Fibroblast of upper back skin (primary cell): Measurements from ENCODE around the gene NPAS3.
"Not testable (repeated sequence)": the region's sequence is repeated elsewhere in the genome, so short reads cannot be mapped to it uniquely, and the experiment has no call there.

Experiments used
- DNase-seq: peaks from one replicate; pipeline ENCODE4 v3.0.0-alpha.2; 2013

Gene NPAS3

GRCh38 chr14:33085799-33086198 lies 147.1 kb downstream of the NPAS3 start:
- no peak for DNase-seq

GRCh38 chr14:33088274-33088673 lies 149.6 kb downstream of the NPAS3 start:
- not testable (repeated sequence) for DNase-seq

DNA sequence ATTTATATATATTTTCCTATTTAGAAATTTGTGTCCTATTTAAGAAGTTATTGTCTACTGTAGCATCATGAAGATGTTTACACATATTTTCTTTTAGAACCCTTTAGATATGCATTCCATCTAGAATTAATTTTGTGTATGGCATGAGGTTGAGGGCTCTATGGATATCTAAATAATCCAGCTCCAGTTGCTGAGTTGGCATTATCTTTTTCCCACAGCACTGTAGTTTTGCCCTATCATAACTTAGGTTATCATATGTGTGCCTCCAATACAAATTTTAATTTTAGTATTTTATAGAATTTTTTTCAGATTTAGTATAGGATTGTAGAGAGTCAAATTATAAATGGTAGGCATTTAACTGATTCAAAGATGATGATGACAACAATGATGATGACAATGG lies 159.3 kb downstream of the NPAS3 start:
- no peak for DNase-seq

GRCh38 chr14:33103489-33103888 lies 164.8 kb downstream of the NPAS3 start:
- no peak for DNase-seq

DNA sequence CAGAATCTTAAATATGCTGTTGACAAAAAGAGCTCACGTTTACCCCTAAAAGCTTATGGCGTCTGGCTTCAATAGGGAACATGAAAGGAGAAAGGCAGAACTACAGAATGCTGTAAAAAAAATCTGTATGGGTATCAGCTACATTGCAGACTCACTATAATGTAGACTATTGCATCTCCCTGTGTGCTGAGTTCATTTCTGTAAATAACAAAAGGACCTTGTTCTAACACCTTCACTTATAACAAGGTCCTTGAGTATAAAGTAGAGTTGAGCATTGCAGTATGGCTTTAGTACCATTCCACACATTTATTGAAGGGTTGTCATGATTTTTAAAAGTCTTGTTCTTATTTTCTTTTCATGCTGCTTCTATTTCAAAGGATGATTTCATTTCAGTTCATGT lies 165.3 kb downstream of the NPAS3 start:
- DNase-seq, result no peak

DNA sequence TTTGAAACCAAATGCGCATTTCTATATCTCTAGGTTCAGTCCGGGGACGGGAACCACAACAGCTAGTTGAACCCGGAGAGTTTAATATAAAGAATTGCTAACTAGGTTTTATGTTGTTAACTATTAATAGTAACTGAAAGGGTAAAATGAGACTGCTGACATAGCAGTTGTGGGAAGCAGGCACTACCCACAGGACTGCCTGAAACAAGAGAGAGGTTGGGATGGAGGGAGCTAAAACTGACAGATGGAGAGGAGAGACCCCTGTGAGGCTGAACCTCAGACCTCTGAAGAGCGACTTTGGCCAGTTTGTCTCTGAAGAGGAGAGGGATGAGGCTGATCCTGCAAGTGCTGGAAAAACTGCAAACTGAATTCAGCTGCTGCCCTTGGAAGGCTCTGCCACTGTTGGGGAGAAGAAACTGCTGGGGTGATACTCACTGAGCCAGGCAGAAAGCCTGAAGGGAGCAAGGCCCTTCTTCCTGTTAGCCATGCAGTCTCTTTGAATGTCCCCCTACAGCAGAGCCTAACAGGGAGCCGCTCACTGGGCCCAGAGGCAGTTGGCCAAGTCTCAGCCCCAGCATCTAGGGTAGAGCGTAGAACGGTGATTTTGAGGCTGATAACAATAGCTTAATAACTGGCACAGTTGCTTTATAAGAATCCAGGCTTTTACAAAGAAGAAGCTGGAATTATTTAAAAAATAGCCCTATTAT lies 172.2 kb downstream of the NPAS3 start:
- DNase-seq, result no peak

DNA sequence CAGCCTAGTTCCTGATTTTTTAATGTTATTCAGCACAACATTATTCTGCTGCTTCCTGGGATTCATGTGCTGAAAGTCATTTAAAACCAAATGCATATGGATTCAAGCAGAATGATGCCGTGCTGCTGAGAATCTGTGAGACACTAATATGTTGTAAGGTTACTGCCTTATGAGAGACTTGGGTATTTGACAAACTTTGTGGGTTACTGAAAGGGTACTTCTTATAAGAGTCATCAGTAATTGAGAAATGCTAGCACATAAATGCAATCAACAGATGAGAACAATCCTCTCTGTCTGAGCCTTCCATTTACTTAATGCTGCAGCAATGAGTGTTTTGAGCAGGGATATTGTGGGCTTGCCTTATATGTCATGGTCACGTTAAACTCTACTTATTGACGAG lies 175.7 kb downstream of the NPAS3 start:
- DNase-seq, result no peak

GRCh38 chr14:33118668-33119067 lies 180.0 kb downstream of the NPAS3 start:
- no peak for DNase-seq

- peak; percentile 76 for DNase-seq
Measured at GRCh38 chr14:33120341-33120740, 181.7 kb downstream of the NPAS3 start.

GRCh38 chr14:33120966-33121365 lies 182.3 kb downstream of the NPAS3 start:
- DNase-seq, result no peak

GRCh38 chr14:33123281-33123680 lies 184.6 kb downstream of the NPAS3 start:
- no peak for DNase-seq

- DNase-seq, result no peak
Measured at GRCh38 chr14:33126433-33126832, 187.8 kb downstream of the NPAS3 start.

DNA sequence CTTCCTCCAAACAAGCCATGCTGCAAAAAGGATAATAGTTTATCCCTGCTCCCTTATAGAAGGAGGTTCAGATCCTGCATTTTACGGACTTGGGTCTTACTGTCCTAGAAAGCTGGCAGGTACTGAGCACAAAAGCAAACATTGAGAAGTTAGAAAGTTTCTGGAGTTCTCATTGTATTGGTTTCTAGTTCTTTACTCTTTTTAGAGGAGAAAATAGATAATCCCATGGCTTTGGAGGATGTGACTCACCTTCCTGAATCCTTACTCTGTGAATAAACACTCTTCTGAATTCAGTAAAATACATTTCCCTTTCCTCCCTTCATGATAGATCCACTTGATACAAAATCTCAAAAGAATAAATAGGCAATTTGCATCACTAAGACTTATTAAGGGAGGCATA lies 188.9 kb downstream of the NPAS3 start:
- DNase-seq, result no peak

- no peak for DNase-seq
Measured at GRCh38 chr14:33131801-33132200, 193.1 kb downstream of the NPAS3 start.

DNA sequence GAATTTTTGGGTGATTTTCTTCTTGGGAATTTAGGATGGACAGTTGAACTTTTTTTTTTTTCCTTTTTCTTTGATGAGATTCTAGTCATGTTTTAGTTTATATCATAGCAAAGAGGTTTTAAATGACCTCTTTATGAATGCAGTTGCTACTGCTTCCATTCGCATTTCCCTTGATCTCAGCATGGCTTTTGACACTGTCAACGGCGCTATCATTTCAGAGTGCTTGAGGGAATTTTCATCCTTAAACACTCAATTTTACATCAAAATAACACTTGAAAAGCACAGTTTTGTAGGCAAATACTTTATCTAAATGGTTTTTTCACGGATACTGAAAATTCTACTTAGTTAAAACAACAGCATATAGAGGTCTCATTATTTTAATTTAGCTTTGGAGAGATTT lies 195.5 kb downstream of the NPAS3 start:
- no peak for DNase-seq

GRCh38 chr14:33134975-33135374 lies 196.3 kb downstream of the NPAS3 start:
- no peak for DNase-seq

DNA sequence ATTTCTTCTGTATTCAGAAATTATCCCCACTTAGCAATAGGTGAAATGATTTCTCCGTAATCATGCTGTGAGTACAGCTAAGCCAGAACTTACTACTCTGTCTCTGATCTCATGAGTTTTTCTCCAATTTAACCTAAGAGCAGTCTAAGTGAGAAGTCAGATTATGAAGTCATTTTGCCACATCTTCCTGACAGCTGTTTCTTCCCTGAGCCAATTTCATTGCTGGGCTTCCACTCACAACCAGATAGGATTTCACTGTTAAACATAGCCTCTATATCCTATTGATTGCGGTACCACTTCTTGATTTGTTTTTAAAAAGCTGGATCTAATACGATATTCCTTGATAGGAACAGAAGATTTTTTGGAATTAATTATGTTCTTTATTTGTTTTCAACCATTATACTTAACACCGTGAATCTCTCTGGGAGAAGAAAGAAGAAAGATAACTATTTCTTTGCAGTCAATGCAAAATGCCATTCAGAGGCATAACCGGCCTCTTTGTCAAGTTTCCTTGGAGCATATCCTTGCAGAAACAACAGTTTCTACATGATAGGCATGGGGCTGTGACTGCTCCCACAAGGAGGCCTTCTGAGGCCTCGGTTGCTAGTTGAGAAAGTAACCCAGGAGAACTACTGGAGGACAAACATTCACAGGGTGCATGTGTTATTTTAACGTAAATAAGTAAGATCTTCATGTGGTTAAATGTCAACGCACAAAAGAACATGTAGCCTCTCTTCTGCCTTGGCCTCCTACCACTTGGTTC lies 212.2 kb downstream of the NPAS3 start:
- no peak for DNase-seq

GRCh38 chr14:33163109-33163508 lies 224.4 kb downstream of the NPAS3 start:
- no peak for DNase-seq

DNA sequence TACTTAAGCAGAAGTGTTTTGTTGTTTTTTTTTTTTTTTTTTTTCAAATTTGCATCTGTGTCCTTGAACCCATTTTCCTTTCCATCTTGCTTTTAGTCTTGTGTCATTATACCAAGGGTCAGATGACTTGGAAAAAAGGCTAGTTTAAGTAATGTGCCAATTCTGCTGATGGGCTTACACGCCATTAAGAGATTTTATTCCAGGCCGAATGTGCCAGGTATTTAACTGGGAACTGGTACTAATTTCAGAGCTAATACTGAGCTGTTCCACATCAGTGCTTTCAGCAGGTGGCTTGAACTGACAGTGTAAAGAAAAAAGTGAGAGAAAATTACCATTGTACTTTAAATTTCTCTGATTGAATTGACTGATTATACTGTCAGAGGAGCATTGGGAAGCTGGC lies 224.9 kb downstream of the NPAS3 start:
- DNase-seq, result no peak

- DNase-seq, result peak; percentile 11
Measured at GRCh38 chr14:33165144-33165925, 226.7 kb downstream of the NPAS3 start.

- no peak for DNase-seq
Measured at GRCh38 chr14:33165926-33166289, 227.2 kb downstream of the NPAS3 start.

DNA sequence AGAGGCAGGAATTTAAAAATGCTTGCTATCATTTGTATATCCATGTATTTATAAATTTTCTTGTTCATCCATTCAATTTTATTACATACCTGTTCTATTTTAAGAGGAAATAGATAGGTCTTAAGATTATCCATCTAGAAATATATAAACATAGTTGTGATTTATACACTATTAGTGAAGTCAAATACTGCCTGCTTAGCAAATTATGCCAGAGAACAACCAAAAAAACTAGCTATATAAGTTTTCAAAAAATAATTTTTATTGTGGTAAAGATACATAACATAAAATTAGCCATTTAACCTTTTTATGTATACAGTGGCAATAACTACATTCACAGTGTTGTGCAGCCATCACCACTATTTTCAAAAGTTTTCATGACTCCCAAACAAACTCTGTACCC lies 237.3 kb downstream of the NPAS3 start:
- DNase-seq, result no peak

GRCh38 chr14:33184587-33184986 lies 245.9 kb downstream of the NPAS3 start:
- DNase-seq, result peak; percentile 27

- DNase-seq, result no peak
Measured at GRCh38 chr14:33186656-33187055, 248.0 kb downstream of the NPAS3 start.
